ENCODE data around the gene RB1.
"Not testable (repeated sequence)": the region's sequence is repeated elsewhere in the genome, so short reads cannot be mapped to it uniquely, and the experiment has no call there.

The RB1 gene

GRCh38 chr13:48448285-48448958 is 144.9 kb downstream of the RB1 start:
- H3K4me3 ChIP-seq (ENCODE audit: control insufficient read depth, low read depth, low read length), result no peak overlapping the region
- TF ChIP-seq CTCF (conservative IDR thresholded peaks at IDR 0.05; ENCODE audit: control insufficient read depth, insufficient read depth, low read depth, low read length), result no peak
- DNase-seq (ENCODE audit: low read depth), result no peak

- TF ChIP-seq CTCF (conservative IDR thresholded peaks at IDR 0.05; ENCODE audit: control insufficient read depth, insufficient read depth, low read depth, low read length), result no peak
- DNase-seq (ENCODE audit: low read depth), result peak; percentile 81
- no peak overlapping the region for H3K4me3 ChIP-seq (ENCODE audit: control insufficient read depth, low read depth, low read length)
Measured at GRCh38 chr13:48448959-48449614, 145.5 kb downstream of the RB1 start.

- DNase-seq (ENCODE audit: low read depth), result peak; percentile 21
- no peak overlapping the region for H3K4me3 ChIP-seq (ENCODE audit: control insufficient read depth, low read depth, low read length)
- no peak for TF ChIP-seq CTCF (conservative IDR thresholded peaks at IDR 0.05; ENCODE audit: control insufficient read depth, insufficient read depth, low read depth, low read length)
Measured at GRCh38 chr13:48449656-48450055, 146.1 kb downstream of the RB1 start.

- peak; percentile 45 for DNase-seq (ENCODE audit: low read depth)
- not testable (repeated sequence) for H3K4me3 ChIP-seq (ENCODE audit: control insufficient read depth, low read depth, low read length)
Measured at GRCh38 chr13:48451196-48451595, 147.6 kb downstream of the RB1 start.

- TF ChIP-seq CTCF (conservative IDR thresholded peaks at IDR 0.05; ENCODE audit: control insufficient read depth, insufficient read depth, low read depth, low read length), result no peak
- no peak for DNase-seq (ENCODE audit: low read depth)
- H3K4me3 ChIP-seq (ENCODE audit: control insufficient read depth, low read depth, low read length), result no peak overlapping the region
Measured at GRCh38 chr13:48456546-48456945, 153.0 kb downstream of the RB1 start.

GRCh38 chr13:48457578-48458242 is 154.2 kb downstream of the RB1 start:
- no peak overlapping the region for H3K4me3 ChIP-seq (ENCODE audit: control insufficient read depth, low read depth, low read length)
- no peak for TF ChIP-seq CTCF (conservative IDR thresholded peaks at IDR 0.05; ENCODE audit: control insufficient read depth, insufficient read depth, low read depth, low read length)
- DNase-seq (ENCODE audit: low read depth), result no peak

GRCh38 chr13:48475230-48475629 is 171.7 kb downstream of the RB1 start:
- TF ChIP-seq CTCF (conservative IDR thresholded peaks at IDR 0.05; ENCODE audit: control insufficient read depth, insufficient read depth, low read depth, low read length), result no peak
- H3K4me3 ChIP-seq (ENCODE audit: control insufficient read depth, low read depth, low read length), result no peak overlapping the region
- DNase-seq (ENCODE audit: low read depth), result no peak

Measured in fibroblast of mammary gland (primary cell).